ENCODE data around the gene GLT6D1.

The GLT6D1 gene

DNA sequence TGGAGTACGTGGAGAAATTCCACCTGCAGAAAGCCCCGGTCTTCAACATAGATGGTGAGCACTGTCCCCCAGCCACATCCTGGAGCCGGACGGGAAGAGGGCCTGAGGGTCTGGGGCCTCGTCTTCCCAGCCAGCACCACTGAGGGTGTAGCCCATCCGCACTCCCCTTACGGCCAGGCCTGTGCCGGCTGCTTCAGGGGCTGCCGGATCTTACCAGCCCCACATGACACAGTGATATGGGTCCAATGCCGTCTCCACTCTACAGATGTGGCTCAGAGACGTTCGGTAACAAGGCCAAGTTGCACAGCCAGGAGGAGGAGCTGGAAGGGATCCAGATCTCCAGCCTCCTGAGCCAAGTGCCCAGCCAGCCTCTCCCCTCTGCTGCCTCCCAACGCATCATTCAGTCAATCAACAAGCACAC, 21.3 kb downstream of the GLT6D1 start:
- no peak overlapping the region for H3K4me3 ChIP-seq (ENCODE audit: low read depth, low read length)
- DNase-seq (ENCODE audit: low read depth), result no peak
- TF ChIP-seq, protein P1, sequence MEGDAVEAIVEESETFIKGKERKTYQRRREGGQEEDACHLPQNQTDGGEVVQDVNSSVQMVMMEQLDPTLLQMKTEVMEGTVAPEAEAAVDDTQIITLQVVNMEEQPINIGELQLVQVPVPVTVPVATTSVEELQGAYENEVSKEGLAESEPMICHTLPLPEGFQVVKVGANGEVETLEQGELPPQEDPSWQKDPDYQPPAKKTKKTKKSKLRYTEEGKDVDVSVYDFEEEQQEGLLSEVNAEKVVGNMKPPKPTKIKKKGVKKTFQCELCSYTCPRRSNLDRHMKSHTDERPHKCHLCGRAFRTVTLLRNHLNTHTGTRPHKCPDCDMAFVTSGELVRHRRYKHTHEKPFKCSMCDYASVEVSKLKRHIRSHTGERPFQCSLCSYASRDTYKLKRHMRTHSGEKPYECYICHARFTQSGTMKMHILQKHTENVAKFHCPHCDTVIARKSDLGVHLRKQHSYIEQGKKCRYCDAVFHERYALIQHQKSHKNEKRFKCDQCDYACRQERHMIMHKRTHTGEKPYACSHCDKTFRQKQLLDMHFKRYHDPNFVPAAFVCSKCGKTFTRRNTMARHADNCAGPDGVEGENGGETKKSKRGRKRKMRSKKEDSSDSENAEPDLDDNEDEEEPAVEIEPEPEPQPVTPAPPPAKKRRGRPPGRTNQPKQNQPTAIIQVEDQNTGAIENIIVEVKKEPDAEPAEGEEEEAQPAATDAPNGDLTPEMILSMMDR (IDR thresholded peaks at IDR 0.05; ENCODE audit: low read depth, low read length, missing control alignments), result no peak
- in situ Hi-C loops (cut with HindIII; ENCODE audit: low sequenced_read_pairs), result no loop called here

GRCh38 chr9:135617538-135617900, 21.8 kb downstream of the GLT6D1 start:
- in situ Hi-C loops (cut with HindIII; ENCODE audit: low sequenced_read_pairs), result no loop called here
- H3K4me3 ChIP-seq (ENCODE audit: low read depth, low read length), result no peak overlapping the region
- TF ChIP-seq, protein P1 (IDR thresholded peaks at IDR 0.05; ENCODE audit: low read depth, low read length, missing control alignments), result no peak
- no peak for DNase-seq (ENCODE audit: low read depth)

- no peak for DNase-seq (ENCODE audit: low read depth)
- no peak overlapping the region for H3K4me3 ChIP-seq (ENCODE audit: low read depth, low read length)
- in situ Hi-C loops (cut with HindIII; ENCODE audit: low sequenced_read_pairs), result no loop called here
- TF ChIP-seq, protein P1 (IDR thresholded peaks at IDR 0.05; ENCODE audit: low read depth, low read length, missing control alignments), result no peak
Measured at GRCh38 chr9:135616619-135617537, 22.5 kb downstream of the GLT6D1 start.

DNA sequence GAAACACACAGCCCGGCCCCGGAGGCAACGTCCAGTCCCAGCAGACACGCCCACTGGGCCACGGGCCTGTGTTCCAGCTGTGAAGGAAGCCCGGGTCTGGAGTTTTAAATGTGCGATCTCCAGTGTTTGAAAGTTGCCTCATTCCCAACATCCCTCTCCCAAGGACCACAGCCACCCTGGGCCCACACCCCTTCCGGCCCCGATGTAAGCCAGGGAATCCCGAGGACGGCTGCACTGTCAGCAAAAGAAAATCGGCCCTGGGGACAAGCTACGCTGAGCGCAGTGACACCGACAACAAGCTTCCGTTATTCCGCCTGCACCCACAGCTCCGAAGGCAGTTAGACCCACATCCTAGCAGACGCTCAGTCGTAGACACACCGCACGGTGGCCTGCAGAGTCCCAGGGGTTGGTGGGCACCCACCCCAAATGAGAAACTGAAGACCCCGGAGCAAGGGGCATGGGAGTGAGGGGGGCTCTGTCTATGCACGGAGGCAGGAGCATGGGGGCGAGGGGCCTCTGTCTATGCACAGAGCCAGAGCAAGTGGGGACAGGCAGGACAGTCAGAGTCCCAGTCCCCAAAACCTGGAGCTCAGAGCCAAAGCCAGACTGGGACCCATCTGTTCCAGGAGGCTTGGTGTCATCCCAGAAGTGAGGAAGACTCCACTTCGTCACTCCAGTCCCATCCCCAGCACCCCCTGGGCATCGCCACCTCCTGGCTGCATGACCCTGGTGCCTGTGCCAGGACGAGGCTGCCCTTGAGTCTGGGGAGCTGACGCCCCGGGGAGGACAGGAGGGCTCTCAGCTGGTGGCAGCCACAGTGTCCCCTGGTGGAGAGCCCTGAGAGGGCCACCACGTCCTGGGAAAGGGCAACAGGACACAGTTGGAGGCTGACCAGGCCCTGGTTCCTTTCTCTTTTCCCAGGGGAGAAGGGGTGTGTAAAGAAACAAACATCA, 23.4 kb downstream of the GLT6D1 start:
- no peak overlapping the region for H3K4me3 ChIP-seq (ENCODE audit: low read depth, low read length)
- in situ Hi-C loops (cut with HindIII; ENCODE audit: low sequenced_read_pairs), result no loop called here
- TF ChIP-seq, protein P1 (IDR thresholded peaks at IDR 0.05; ENCODE audit: low read depth, low read length, missing control alignments), result no peak
- no peak for DNase-seq (ENCODE audit: low read depth)

DNA sequence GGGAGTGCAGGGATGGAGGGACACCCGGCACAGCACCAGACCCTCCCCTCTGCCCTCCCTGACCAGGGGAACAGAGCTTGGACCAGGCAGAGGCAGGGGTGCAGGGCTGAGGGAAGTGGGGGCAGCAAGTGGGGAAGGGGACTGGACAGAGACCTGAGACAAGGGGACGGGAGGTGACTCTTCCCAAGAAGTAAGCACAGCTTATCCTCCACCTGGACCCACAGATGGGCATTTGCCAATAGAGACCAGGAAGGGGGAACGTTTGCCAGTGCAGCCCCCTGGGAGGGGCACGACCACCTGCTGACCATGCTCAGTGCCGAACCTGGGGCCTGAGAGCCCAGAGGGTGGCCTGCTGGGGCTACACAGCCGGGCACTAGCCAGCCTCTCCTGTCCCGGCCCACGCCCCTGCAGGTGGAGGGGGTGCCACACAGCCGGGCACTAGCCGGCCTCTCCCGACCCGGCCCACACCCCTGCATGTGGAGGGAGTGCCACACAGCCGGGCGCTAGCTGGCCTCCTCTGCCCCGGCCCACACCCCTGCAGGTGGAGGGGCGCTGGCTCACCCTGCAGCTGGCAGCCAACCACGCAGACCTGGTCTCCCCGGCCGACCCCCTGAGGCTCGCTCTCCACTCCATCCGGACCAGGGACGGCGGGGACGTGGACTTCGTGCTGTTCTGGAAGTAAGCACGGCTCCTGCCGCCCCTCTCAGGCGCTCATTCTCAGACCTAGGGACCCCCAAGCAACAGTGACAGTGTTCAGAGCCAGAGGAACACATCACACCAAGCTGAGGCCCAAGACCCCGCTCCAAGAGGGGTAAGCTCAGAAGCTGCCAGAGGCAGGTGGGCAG, 24.3 kb downstream of the GLT6D1 start:
- DNase-seq (ENCODE audit: low read depth), result no peak

More for the DNA sequence above, 24.3 kb downstream of the GLT6D1 start:
- in situ Hi-C loops (cut with HindIII; ENCODE audit: low sequenced_read_pairs), result no loop called here
- no peak overlapping the region for H3K4me3 ChIP-seq (ENCODE audit: low read depth, low read length)
- TF ChIP-seq, protein P1 (IDR thresholded peaks at IDR 0.05; ENCODE audit: low read depth, low read length, missing control alignments), result no peak

Measured in astrocyte of the cerebellum (primary cell).